ENCODE results near the gene HMCN2.

HMCN2 gene

DNA sequence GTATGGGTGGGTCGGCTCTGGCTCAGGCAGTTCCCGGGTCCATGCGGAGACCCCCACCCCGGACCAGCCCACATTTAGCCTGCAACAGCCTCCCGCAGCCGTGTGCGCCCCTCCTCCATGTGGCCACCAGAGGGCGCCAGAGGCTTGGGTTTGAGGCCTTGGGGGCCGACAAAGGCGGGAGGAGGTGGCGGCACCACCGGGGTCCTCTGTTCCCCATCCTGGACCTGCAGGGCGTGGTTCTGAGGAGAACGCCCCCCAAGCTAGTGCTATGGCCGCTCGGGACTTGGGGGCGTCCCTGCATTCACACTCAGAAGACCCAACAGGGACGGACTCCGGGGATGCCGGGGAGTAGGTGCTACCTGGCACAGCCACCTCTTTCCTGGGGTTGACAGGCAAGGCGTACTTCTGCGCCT is 195.7 kb downstream of the HMCN2 start:
- peak; percentile 39 for DNase-seq (ENCODE audit: low read depth)
- TF ChIP-seq, protein P1, sequence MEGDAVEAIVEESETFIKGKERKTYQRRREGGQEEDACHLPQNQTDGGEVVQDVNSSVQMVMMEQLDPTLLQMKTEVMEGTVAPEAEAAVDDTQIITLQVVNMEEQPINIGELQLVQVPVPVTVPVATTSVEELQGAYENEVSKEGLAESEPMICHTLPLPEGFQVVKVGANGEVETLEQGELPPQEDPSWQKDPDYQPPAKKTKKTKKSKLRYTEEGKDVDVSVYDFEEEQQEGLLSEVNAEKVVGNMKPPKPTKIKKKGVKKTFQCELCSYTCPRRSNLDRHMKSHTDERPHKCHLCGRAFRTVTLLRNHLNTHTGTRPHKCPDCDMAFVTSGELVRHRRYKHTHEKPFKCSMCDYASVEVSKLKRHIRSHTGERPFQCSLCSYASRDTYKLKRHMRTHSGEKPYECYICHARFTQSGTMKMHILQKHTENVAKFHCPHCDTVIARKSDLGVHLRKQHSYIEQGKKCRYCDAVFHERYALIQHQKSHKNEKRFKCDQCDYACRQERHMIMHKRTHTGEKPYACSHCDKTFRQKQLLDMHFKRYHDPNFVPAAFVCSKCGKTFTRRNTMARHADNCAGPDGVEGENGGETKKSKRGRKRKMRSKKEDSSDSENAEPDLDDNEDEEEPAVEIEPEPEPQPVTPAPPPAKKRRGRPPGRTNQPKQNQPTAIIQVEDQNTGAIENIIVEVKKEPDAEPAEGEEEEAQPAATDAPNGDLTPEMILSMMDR (IDR thresholded peaks at IDR 0.05; ENCODE audit: low read length, missing control alignments): peak; percentile 67
- H3K4me3 ChIP-seq (replicated peaks; ENCODE audit: low read depth, low read length): no peak overlapping the region

DNA sequence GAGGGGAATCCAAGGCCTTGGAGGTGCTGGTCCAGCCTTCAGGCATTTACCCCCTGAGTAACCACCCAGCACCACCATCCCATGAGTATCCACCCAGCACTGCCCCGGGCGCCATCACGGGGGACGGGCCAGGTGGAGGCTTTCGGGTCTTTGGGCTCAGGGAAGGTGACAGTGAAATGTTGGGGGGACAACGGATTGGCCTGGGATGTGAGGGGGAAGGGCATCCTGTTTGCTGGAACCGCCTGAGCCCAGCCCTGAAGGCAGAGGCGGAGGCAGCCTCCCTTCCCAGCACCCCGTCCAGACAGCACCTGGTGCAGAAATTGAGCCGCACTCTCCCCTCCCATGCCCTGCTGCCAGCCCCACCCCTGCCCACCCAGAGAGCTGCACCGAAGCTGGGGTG is 196.2 kb downstream of the HMCN2 start:
- TF ChIP-seq, protein P1 (IDR thresholded peaks at IDR 0.05; ENCODE audit: low read length, missing control alignments): no peak
- H3K4me3 ChIP-seq (replicated peaks; ENCODE audit: low read depth, low read length): no peak overlapping the region
- no peak for DNase-seq (ENCODE audit: low read depth)

DNA sequence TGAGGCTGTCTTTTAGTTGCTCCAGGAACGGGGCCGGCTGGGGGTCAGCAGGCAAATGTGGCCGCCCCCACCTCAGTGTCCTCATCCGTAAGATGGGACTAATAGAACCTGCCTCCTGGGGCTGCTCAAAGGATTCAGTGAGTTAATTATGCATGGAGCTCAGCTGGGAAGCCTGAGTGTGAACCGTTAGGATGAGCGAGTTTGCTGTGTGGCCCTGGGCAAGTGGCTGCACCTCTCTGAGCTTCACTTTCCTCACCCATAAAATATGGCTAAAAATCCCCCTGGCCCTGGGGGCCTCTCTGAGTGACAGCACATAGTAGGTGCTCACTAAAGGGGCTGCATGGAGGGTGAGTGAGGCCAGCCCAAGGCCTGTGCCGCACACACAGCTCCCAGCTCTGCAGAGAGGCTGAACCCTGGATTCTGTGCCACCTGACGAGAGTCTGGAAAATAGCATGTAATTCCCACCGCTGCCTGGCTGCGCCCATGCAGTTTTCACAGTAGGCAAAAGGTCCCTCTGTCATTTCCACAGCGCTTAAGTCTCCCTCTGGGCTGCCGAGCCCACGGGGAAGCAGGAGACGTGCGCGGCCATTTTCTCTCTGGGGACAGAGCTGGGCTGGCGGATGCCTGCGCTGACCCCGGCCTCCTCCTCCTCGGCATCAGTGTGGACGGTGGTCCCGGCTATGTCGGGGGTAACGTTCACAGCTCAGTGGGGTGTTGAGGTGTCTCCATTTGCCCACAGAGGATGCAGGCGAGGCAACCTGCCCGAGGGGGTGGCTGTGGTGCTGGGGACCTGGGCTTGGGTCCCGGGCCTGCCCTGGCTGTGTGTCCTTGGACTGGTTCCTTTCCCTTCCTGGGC is 197.4 kb downstream of the HMCN2 start:
- no peak overlapping the region for H3K4me3 ChIP-seq (replicated peaks; ENCODE audit: low read depth, low read length)
- DNase-seq (ENCODE audit: low read depth): no peak
- TF ChIP-seq, protein P1 (IDR thresholded peaks at IDR 0.05; ENCODE audit: low read length, missing control alignments): no peak

DNA sequence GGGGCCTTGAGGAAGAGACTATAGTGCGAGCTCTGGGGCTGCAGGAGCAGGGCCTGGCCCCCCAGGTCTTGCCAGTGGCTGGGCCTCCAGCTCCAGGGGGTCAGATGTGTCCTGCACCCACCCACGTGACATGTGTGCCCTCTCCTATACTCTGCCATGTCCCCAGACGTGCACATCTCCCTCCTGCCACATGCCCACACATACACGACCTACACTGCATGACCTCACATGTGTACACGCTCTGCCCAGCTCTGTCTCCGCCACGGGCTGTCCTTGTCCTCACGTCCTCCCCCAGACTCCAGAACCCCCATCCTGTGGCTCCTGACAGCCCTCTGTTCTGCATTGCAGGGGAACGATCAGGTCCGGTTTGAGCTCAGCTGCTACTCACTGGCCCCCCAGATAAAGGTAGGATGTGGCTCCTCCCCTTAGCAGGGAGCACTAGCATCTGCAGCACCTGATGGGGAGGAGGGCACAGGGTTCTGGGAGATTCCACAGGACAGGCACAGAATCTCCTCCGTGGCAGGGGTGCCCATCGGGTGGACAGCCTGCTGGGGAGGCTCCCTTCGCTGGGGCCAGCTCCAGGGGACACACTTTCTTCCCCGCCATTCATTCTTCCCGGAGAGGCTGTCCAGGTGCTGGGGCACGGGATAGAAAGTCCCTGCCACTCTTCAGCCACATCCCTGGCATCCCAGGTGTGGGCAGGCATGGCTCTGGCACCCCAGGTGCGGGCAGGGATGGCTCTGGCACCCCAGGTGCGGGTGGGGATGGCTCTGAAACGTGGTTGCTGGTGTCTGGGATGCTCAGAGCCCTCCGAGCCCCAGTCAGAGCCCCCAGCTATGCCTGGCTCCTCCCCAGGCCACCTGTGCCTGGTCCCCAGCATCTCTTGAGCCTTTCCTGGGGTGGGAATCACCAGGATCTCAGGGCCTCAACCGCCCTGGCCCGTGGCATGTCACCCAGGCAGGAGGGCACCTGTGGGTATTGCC is 198.5 kb downstream of the HMCN2 start:
- H3K4me3 ChIP-seq (replicated peaks; ENCODE audit: low read depth, low read length): no peak overlapping the region
- TF ChIP-seq, protein P1 (IDR thresholded peaks at IDR 0.05; ENCODE audit: low read length, missing control alignments): no peak
- no peak for DNase-seq (ENCODE audit: low read depth)

DNA sequence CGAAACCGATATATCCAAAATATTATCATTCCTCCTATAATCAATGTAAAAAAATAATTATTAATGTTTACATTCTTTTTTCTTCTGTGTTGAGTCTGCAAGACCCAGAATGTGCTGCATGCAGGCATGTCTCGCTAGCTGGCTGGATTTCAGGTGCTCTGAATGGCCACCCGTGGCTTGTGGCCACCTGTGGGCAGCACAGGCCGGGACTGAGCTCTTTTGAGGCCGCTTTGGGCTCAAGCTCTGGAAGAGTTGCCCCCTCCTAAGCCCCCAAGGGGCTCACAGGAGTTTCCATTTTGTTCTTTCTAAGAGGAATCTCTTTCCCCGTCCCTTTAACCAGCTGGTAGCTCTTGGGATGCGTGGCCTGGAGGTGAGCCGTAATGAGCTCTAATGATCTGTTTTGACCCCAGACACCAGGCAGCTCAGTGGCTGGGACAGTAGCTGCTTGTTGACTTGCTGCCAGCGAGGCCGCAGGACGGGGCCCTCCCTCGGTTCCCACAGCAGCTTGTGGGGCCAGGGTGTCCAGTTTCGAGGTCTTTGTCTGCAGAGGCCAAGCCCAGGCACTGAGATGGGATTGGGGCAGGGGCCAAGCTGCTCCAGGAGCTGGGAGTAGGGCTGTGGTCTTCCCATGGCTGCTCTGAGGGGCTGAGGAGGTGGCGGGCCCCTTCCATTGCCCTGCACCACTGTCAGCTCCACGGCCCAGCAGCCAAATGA is 200.0 kb downstream of the HMCN2 start:
- no peak overlapping the region for H3K4me3 ChIP-seq (replicated peaks; ENCODE audit: low read depth, low read length)
- DNase-seq (ENCODE audit: low read depth): no peak
- TF ChIP-seq, protein P1 (IDR thresholded peaks at IDR 0.05; ENCODE audit: low read length, missing control alignments): no peak

DNA sequence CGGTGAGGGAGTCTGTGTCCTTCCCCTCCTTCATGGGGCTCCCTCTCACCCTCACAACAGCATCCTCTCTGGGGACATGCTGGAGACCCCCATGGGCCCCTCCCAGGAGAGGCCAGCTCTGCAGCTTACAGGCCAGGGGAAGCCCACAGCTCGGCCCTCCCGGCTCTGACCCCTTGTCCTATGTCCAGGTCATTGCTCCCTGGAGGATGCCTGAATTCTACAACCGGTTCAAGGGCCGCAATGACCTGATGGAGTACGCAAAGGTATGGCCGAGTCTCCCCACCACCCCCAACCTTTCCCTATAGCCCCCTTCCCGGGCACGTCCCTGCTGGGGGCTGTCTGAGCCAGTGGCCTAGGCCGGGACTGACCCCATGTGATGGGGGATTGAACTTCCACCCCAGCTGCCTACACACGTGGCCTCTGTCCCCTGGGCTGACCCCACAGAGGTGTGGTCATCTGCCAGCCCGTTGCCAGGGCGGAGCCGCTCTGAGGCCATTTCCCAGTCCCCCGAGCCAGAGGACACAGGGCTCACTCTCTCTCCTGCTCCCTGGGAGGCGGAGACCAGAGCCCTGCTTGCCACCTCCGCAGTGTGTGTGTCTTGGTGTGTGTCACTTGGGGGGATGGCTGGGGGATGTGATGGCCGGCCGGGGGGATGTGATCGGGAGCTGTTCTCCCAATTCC is 201.1 kb downstream of the HMCN2 start:
- no peak for DNase-seq (ENCODE audit: low read depth)
- H3K4me3 ChIP-seq (replicated peaks; ENCODE audit: low read depth, low read length): no peak overlapping the region
- TF ChIP-seq, protein P1 (IDR thresholded peaks at IDR 0.05; ENCODE audit: low read length, missing control alignments): no peak

Data from fibroblast of pulmonary artery (primary cell).